Limb (tissue), 2 donors: ENCODE measurements around the gene GFI1.
A peak's percentile ranks its signal among the peaks of the same experiment; 100 is the strongest.
"Not testable (repeated sequence)": the region's sequence is repeated elsewhere in the genome, so short reads cannot be mapped to it uniquely, and the experiment has no call there.

Experiments
- DNase-seq, 2 donors: peaks; one replicate each; pipeline ENCODE4 v3.0.0-alpha.2; 2016; ENCODE audit errors: extremely low spot score in 2 of 2

GFI1 gene

GRCh38 chr1:92486251-92487077 lies at the start of gene GFI1:
TSS of gene GFI1 (minus strand) at chr1:92486925. CDS start at chr1:92483487, 3,438 bp downstream.
- peak in 1 of 2 donors; percentile 45 for DNase-seq

DNA sequence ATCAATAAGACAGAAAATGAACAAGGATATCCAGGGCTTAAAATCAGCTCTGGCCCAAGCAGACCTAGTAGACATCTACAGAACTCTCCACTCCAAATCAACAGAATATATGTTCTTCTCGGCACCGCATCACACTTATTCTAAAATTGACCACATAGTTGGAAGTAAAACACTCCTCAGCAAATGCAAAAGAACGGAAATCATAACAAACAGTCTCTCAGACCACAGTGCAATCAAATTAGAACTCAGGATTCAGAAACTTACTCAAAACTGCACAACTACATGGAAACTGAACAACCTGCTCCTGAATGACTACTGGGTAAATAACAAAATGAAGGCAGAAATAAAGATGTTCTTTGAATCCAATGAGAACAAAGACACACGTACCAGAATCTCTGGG lies 45.6 kb upstream of the GFI1 start:
- DNase-seq, result not testable (repeated sequence)

DNA sequence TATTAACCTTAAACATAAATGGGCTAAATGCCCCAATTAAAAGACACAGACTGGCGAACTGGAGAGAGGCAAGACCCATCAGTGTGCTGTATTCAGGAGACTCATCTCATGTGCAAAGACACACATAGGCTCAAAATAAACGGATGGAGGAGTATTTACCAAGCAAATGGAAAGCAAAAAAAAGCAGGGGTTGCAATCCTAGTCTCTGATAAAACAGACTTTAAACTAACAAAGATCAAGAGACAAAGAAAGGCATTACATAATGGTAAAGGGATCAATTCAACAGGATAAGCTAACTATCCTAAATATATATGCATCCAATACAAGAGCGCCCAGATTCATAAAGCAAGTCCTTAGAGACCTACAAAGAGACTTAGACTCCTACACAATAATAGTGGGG lies 45.2 kb upstream of the GFI1 start:
- not testable (repeated sequence) for DNase-seq

DNA sequence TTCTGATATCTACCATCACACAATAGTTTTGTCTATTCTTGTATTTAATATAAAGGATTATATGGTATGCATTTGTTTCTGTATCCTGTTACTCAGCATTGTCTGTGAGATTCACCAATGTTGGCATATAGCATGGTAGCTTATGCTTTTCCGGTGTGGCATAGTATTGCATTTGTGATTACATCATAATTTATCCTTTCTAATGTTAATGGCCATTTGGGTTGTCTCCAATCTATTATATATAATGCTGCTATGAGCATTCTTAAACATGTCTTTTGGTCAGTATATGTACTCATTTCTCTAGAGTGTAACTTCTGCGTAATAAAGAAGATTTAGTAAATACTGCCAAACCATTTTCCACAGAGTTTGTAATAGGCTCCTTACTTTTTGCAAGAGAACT lies 40.9 kb upstream of the GFI1 start:
- no peak for DNase-seq

DNA sequence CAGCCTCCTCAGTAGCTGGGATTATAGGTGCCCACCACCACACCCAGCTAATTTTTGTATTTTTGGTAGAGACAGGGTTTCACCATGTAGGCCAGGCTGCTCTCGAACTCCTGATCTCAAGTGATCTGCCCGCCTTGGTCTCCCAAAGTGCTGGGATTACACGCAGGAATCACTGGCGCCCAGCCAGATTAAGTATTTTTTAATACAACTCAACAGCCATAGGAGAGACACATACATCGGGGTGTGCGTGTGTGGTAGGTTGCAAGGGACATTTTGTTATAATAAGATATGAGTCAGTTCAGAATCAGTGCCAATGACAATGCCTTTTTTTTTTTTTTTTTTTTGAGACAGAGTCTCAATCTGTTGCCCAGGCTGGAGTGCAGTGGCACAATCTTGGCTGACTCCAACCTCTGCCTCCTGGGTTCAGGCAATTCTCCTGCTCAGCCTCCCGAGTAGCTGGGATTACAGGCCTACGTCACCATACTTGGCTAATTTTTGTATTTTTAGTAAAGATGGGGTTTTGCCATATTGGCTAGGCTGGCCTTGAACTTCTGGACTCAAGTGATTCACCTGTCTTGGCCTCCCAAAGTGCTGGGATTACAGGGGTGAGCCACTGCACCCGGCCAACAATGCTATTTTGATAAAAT lies 38.3 kb upstream of the GFI1 start:
- not testable (repeated sequence) for DNase-seq

GRCh38 chr1:92519043-92519442 lies 32.3 kb upstream of the GFI1 start:
- DNase-seq, result no peak

DNA sequence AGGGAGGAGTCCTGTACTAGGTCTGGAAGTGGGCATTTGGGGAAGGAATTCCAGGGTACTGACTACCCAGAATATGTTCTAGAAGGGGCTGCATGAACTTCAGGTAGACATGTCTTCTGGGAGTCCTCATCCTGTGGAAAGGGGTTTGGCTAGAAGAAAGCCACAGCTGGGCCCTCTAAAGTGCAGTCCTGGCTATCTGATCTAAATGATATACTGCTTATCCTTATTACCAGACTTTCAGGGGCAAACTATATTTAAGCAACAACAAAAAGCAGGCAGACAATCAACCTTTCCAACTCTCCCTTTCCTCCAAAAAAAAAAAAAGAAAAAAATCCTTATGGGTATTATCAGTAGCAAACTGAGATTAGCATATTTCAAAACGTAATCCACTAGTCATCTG lies 29.8 kb upstream of the GFI1 start:
- DNase-seq, result no peak

- DNase-seq, result no peak
Measured at GRCh38 chr1:92515796-92516201, 29.1 kb upstream of the GFI1 start.

GRCh38 chr1:92511541-92511940 lies 24.8 kb upstream of the GFI1 start:
- no peak for DNase-seq

DNA sequence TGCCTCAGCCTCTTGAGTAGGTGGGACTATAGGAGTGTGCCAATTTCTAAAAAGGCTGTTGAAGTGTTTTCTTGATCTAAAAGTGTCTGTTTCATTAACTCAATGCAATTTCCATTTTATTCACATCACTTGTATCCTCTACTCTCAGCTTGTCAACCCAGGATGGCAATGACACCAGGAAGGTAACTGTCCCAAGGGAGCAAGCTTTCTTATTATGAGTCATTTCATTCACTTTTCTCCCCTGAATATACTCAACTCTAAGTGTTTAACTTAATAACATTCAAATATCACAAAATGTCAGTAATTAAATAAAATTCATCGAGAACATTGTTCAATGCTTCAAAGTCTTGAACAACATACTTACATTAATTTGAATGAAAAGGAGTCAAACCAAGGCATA lies 22.9 kb upstream of the GFI1 start:
- DNase-seq, result no peak

DNA sequence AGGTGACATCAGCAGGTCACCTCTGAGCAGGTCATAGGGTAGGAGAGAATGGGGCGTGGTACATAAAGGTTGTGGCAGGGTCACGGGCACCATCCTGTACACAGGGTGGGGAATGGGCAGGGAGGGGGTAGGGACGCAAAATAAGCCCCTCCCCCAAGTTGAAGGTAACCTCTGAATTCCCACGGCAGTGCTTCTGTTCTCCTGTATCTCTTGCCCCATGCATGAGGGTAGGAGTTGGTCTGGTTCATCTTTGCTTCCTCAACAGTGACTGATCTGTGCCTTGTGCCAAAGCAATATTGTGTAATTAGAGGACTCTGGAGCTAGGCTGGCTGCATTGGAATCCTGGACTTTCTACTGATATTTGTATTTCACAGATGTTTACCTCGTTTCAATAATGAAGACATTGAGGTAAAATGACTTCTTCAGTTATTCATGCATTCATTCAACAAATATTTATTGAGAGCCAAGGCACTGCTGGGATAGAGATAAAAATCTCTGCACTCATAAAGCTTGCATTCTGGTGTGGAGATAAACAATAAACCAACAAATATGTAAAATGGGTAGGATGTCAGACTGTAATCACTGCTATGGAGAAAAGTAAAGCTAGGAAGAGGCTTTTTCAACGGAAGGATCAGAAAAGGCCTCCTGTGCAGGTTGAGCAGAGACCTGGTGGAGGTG lies 18.4 kb upstream of the GFI1 start:
- no peak for DNase-seq

DNA sequence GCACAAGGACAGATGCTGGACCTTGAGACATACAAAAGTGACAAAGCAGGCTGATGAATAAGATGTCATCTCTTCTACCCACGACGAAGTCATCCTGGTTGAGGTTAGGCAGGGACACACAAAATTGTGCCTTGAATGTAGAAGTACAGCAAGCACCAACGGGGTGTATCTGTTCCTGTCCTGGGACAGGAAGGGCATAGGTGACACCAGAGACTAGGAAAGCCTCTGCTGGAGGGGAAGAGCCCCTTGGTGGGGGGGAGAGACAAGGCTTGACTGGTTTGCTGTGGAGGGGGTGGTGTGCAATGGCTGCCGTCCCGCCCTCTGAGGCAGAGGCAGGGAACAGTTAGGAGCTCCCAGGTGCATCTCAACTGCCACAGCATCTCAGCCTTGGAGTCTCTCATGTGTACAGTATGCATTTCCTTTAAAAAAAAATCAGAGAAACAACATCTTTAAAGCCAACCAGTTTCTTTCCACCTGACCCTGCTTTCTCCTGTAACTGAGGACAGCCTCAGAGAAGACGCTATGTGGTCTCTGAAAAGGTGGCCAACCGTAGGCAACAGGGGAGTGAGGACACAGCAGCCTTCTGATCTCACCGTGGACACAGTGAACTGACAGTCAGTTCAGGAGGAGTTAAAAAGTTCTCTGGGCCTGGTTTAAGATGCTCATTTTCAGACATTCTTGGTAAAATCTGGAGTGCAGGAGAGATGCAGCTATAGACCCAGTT lies 17.7 kb upstream of the GFI1 start:
- DNase-seq, result no peak

DNA sequence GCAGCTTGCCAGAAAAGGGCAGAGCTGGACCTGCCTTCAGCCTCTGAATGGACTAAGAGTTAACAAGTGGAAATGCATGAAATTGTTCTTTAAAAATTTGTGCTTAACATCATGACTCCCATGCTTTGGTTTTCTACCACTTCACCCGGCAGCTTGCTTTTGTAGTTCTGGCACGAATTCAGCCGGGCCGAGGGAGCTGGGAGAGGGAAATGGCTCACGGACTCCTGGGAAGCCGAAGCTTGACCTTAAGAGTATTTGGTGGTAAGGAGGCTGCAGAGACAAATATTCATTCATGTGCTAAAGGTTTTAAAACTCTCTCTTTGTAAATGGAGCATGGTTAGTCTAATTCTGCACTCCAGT lies 17.2 kb upstream of the GFI1 start:
- DNase-seq, result no peak

GRCh38 chr1:92503043-92503925 lies 16.6 kb upstream of the GFI1 start:
- DNase-seq, result no peak

DNA sequence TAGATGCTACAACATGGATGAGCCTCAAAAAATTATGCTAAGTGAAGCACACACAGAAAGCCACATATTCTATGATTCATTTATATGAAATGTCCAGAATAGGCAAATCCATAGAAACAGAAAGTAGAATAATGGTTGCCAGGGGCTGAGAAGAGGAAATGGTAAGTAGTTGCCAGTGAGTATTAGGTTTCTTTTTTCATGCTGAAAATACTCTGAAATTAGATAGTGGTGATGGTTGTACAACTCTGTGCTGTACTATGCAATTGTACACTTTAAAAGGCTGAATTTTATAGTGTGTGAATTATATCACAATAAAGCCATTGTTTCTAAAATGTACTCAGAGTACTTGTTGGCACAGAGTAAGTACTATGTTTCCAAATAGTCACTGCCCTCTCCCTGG lies 15.5 kb upstream of the GFI1 start:
- DNase-seq, result no peak

- DNase-seq, result no peak
Measured at GRCh38 chr1:92500552-92500951, 13.8 kb upstream of the GFI1 start.

GRCh38 chr1:92495392-92496063 lies 8.8 kb upstream of the GFI1 start:
- DNase-seq, result no peak

- DNase-seq, result no peak
Measured at GRCh38 chr1:92494485-92495141, 7.9 kb upstream of the GFI1 start.

- DNase-seq, result no peak
Measured at GRCh38 chr1:92493139-92493538, 6.4 kb upstream of the GFI1 start.

DNA sequence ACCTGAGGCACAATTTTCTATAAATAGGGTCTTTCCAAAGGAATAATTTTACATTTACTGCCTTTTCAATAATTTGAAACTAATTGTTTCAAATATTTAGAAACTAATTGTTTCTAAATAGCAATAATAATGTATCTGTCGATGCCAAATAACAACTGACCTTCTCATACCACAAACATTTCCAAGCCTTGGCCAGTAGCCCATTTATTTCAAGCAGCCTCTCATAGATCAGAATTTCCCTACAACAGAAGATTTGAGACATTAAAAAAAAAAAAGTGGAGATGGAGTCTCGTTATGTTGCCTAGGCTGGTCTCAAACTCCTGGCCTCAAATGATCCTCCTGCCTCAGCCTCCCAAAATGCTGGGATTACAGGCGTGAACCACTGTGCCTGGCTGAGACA lies 2.1 kb upstream of the GFI1 start:
- DNase-seq, result no peak
